HepG2 (cell line): Measurements from ENCODE around the gene LIME1. TPM values are rescaled to one million over a fixed set of nuclear protein-coding genes. Genes with fewer than 3 reads are reported as not detected.
A peak's percentile ranks its signal among the peaks of the same experiment; 100 is the strongest.

Experiments
- ASH2L ChIP-seq: fragments of 300-600, 200-600 bp; sonication (generic); IDR thresholded peaks from 2 replicates; pipeline ENCODE4 v1.7.0; 2017; ENCODE audit warnings: low read depth, mild to moderate bottlenecking, moderate library complexity, mixed read lengths, low read length; ENCODE audit not compliant: insufficient read length
- CREBL2 ChIP-seq: sonication (generic); formaldehyde crosslinking; IDR thresholded peaks from 2 replicates; pipeline ENCODE4 v1.8.1; 2023; ENCODE audit warnings: missing genetic modification reagents, mild to moderate bottlenecking, borderline replicate concordance
- ELF4 ChIP-seq: sonication (generic); formaldehyde crosslinking; IDR thresholded peaks from 2 replicates; pipeline ENCODE4 v1.5.0; 2020; ENCODE audit warnings: missing genetic modification reagents, mild to moderate bottlenecking, moderate library complexity, borderline replicate concordance
- HOXD1 ChIP-seq: sonication (generic); formaldehyde crosslinking; IDR thresholded peaks from 2 replicates; pipeline ENCODE4 v1.5.0; 2020; ENCODE audit warnings: missing genetic modification reagents
- KLF9 ChIP-seq: IDR thresholded peaks from 2 replicates; pipeline ENCODE4 v1.6.1; 2016; ENCODE audit warnings: low read depth
- KMT2B ChIP-seq: IDR thresholded peaks from 2 replicates; pipeline ENCODE4 v1.6.1; 2016; ENCODE audit warnings: missing genetic modification reagents, missing compliant biosample characterization
- MAF1 ChIP-seq: sonication (generic); formaldehyde crosslinking; IDR thresholded peaks from 2 replicates; pipeline ENCODE4 v1.5.0; 2020; ENCODE audit warnings: missing genetic modification reagents, borderline replicate concordance
- MTA3 ChIP-seq: sonication (generic); formaldehyde crosslinking; IDR thresholded peaks from 2 replicates; pipeline ENCODE4 v1.4.0; 2020; ENCODE audit warnings: missing genetic modification reagents
- NR2F6 ChIP-seq, 2 experiments: IDR thresholded peaks; 2 replicates each; pipeline ENCODE4 v1.6.1; 2016; ENCODE audit warnings: antibody characterized with exemption in 1 of 2, mild to moderate bottlenecking in 1 of 2
- SNAPC4 ChIP-seq: sonication (generic); formaldehyde crosslinking; IDR thresholded peaks from 2 replicates; pipeline ENCODE4 v1.4.0; 2020; ENCODE audit warnings: mild to moderate bottlenecking, missing genetic modification reagents
- TFE3 ChIP-seq: IDR thresholded peaks from 2 replicates; pipeline ENCODE4 v1.6.1; 2016
- ZNF124 ChIP-seq: sonication (generic); formaldehyde crosslinking; IDR thresholded peaks from 2 replicates; pipeline ENCODE4 v1.4.0; 2020; ENCODE audit warnings: missing genetic modification reagents
- ZNF251 ChIP-seq: sonication (generic); formaldehyde crosslinking; IDR thresholded peaks from 2 replicates; pipeline ENCODE4 v1.9.0; 2021; ENCODE audit warnings: mild to moderate bottlenecking, missing genetic modification reagents
- ZNF260 ChIP-seq: sonication (generic); formaldehyde crosslinking; IDR thresholded peaks from 2 replicates; pipeline ENCODE4 v1.4.0; 2020; ENCODE audit warnings: missing genetic modification reagents, low read depth, mild to moderate bottlenecking, borderline replicate concordance
- ZNF280B ChIP-seq: sonication (generic); formaldehyde crosslinking; IDR thresholded peaks from 2 replicates; pipeline ENCODE4 v1.5.0; 2020; ENCODE audit warnings: missing genetic modification reagents, mild to moderate bottlenecking, borderline replicate concordance
- ZNF331 ChIP-seq: sonication (generic); formaldehyde crosslinking; IDR thresholded peaks from 2 replicates; pipeline ENCODE4 v1.4.0; 2020; ENCODE audit warnings: missing genetic modification reagents
- ZNF34 ChIP-seq: sonication (generic); formaldehyde crosslinking; IDR thresholded peaks from 2 replicates; pipeline ENCODE4 v1.4.0; 2020; ENCODE audit warnings: mild to moderate bottlenecking, missing genetic modification reagents, borderline replicate concordance
- ZNF616 ChIP-seq: sonication (generic); formaldehyde crosslinking; IDR thresholded peaks from 2 replicates; pipeline ENCODE4 v1.5.0; 2020; ENCODE audit warnings: low read depth, mild to moderate bottlenecking, missing genetic modification reagents
- ZNF629 ChIP-seq: sonication (generic); formaldehyde crosslinking; conservative IDR thresholded peaks from 2 replicates; pipeline ENCODE4 v1.5.0; 2020; ENCODE audit warnings: missing genetic modification reagents
- ZNF660 ChIP-seq: sonication (generic); formaldehyde crosslinking; IDR thresholded peaks from 2 replicates; pipeline ENCODE4 v1.5.1; 2020; ENCODE audit warnings: mild to moderate bottlenecking, low read depth, missing genetic modification reagents, borderline replicate concordance
- ZNF674 ChIP-seq: sonication (generic); formaldehyde crosslinking; IDR thresholded peaks from 2 replicates; pipeline ENCODE4 v1.5.0; 2020; ENCODE audit warnings: low read depth, mild to moderate bottlenecking, missing genetic modification reagents
- polyA plus RNA-seq, 8 experiments: library from polyadenylated mRNA; depleted of rRNA in 3 of 8; stranded (reverse) in 7 of 8; unstranded in 1 of 8; fragments of >200 nt; fragmentation: Illumina TruSeq in 4 of 8; extraction: Trizol in 4 of 8; gene quantifications; 2 replicates each; pipeline versions ENCODE4 v1.2.1 to v1.2.3, GENCODE V29; 2011 to 2016; ENCODE audit warnings: low read depth in 4 of 8, missing spikeins in 1 of 8, mixed read lengths in 1 of 8; ENCODE audit not compliant: insufficient read depth in 1 of 8
- total RNA-seq, 5 experiments: library from RNA; depleted of rRNA; stranded (reverse); fragments of >200 nt; fragmentation: Illumina TruSeq; extraction: Trizol; gene quantifications; 2 replicates each; pipeline ENCODE4 v1.2.3, GENCODE V29; 2016; ENCODE audit warnings: low read depth in 1 of 5

The LIME1 gene
- total and polyA plus RNA-seq, 2 of the 13 experiments (the other 11 are each of a cell fraction or from before 2014, with no cell fraction given) = 13.0 to 61.5 TPM

- TF ChIP-seq ZNF280B (CRISPR knock-in tag) (no peak), KMT2B (CRISPR knock-in tag) (no peak), HOXD1 (CRISPR knock-in tag) (no peak), ZNF616 (no peak), NR2F6 (IDR thresholded peaks at IDR 0.05) (no peak), NR2F6 (CRISPR knock-in tag; IDR thresholded peaks at IDR 0.05) (no peak; the same call in 1 of the 2 replicates), ZNF251 (0 out of 2 replicates have a peak, but pooled peaks have one; percentile 65), MAF1 (CRISPR knock-in tag) (no peak), ZNF331 (CRISPR knock-in tag) (no peak), CREBL2 (CRISPR knock-in tag) (no peak), ELF4 (CRISPR knock-in tag) (no peak), ZNF260 (CRISPR knock-in tag) (no peak), ZNF660 (CRISPR knock-in tag) (no peak), ZNF34 (CRISPR knock-in tag) (no peak), ASH2L (no peak), ZNF629 (CRISPR knock-in tag) (0 out of 2 replicates have a peak, but pooled peaks have one; percentile 12), ZNF674 (CRISPR knock-in tag) (no peak), ZNF124 (CRISPR knock-in tag) (no peak), TFE3 (CRISPR knock-in tag) (no peak), SNAPC4 (0 out of 2 replicates have a peak, but pooled peaks have one; percentile 23), KLF9 (CRISPR knock-in tag) (no peak), MTA3 (CRISPR knock-in tag) (no peak)
Measured at GRCh38 chr20:63744574-63745423, 8.3 kb downstream of the LIME1 start (continued).
